PC-9 (cell line): ENCODE results near the gene KDM4C.

ENCODE experiments used
- CTCF ChIP-seq: fragments of 200-600 bp; sonication (generic); conservative IDR thresholded peaks from 2 replicates; pipeline ENCODE4 v1.6.1; 2017; ENCODE audit warnings: mixed run types, antibody characterized with exemption, mild to moderate bottlenecking, moderate library complexity
- EZH2 ChIP-seq: fragments of 200-600 bp; sonication (generic); IDR thresholded peaks from 2 replicates; pipeline ENCODE4 v1.8.0; 2017; ENCODE audit warnings: antibody characterized with exemption, low read depth

- no peak for TF ChIP-seq CTCF
- TF ChIP-seq EZH2 = no peak
Measured at GRCh38 chr9:6955251-6955921, 197.6 kb downstream of the KDM4C start.
